IMR-90 (cell line): Measurements from ENCODE around the gene HIF1A. TPM values are rescaled to one million over a fixed set of nuclear protein-coding genes. Genes with fewer than 3 reads are reported as not detected.

Source experiments
- ATAC-seq: fragments of 200-7000 bp; cut with Tn5 transposase; 2 replicates; pipeline ENCODE4 v1.9.1; 2020; ENCODE audit warnings: low read depth, mild to moderate bottlenecking, moderate library complexity
- BruUV-seq: library from RNA; stranded (reverse); fragments of 400-500 nt; replicated peaks from 2 replicates; lab custom pipeline; 2021; lab: Mats Ljungman, UMichigan
- CTCF ChIA-PET: fragments of 300-600 bp; formaldehyde crosslinking; extraction: SDS; loops from one replicate; lab custom pipeline; 2021; ENCODE audit warnings: antibody characterized with exemption; lab: Yijun Ruan, JAX
- POLR2A ChIA-PET: fragments of 300-600 bp; sonication (Branson Sonifier 250); formaldehyde crosslinking; loops from one replicate; lab custom pipeline; 2022; ENCODE audit warnings: antibody characterized with exemption; ENCODE audit not compliant: unreplicated experiment; lab: Charles Lee
- DNase-seq: peaks from one replicate; pipeline ENCODE4 v3.0.0; 2013
- H2AFZ ChIP-seq: replicated peaks from 2 replicates; pipeline ENCODE3; 2013; ENCODE audit warnings: low read length, mild to moderate bottlenecking; ENCODE audit not compliant: poor library complexity
- H2AK5ac ChIP-seq: 2 replicates; pipeline ENCODE4 v1.6.1; 2013; ENCODE audit warnings: low read depth, low read length, inconsistent platforms
- H2AK9ac ChIP-seq: replicated peaks from 2 replicates; pipeline ENCODE3; 2013; ENCODE audit warnings: mild to moderate bottlenecking, low read depth, low read length, moderate library complexity; ENCODE audit not compliant: poor library complexity
- H2BK120ac ChIP-seq: 2 replicates; pipeline ENCODE4 v1.6.1; 2013; ENCODE audit warnings: low read depth, low read length, inconsistent platforms
- H2BK15ac ChIP-seq: 3 replicates; pipeline ENCODE4 v1.6.1; 2013; ENCODE audit warnings: low read depth, low read length, inconsistent platforms
- H2BK20ac ChIP-seq: 2 replicates; pipeline ENCODE4 v1.6.1; 2013; ENCODE audit warnings: low read depth, mild to moderate bottlenecking, inconsistent platforms, low read length, moderate library complexity
- H2BK5ac ChIP-seq: 2 replicates; pipeline ENCODE4 v1.6.1; 2013; ENCODE audit warnings: mild to moderate bottlenecking, low read depth, low read length, inconsistent platforms; ENCODE audit not compliant: poor library complexity, severe bottlenecking
- H3K14ac ChIP-seq: replicated peaks from 2 replicates; pipeline ENCODE4 v1.6.1; 2013; ENCODE audit warnings: low read depth, low read length, inconsistent platforms
- H3K18ac ChIP-seq: 2 replicates; pipeline ENCODE4 v1.6.1; 2013; ENCODE audit warnings: low read depth, low read length, control low read depth
- H3K23ac ChIP-seq: 2 replicates; pipeline ENCODE4 v1.6.1; 2013; ENCODE audit warnings: low read depth, low read length, inconsistent platforms
- H3K27ac ChIP-seq: 2 replicates; pipeline ENCODE4 v1.5.1; 2013; ENCODE audit warnings: mild to moderate bottlenecking, control low read depth, low read length; ENCODE audit not compliant: insufficient read depth
- H3K27me3 ChIP-seq: 2 replicates; pipeline ENCODE4 v1.6.1; 2013; ENCODE audit warnings: low read length; ENCODE audit not compliant: control insufficient read depth, insufficient read depth
- H3K36me3 ChIP-seq: 2 replicates; pipeline ENCODE4 v1.6.1; 2013; ENCODE audit warnings: low read length, mixed read lengths; ENCODE audit not compliant: control insufficient read depth, insufficient read depth
- H3K4ac ChIP-seq: 2 replicates; pipeline ENCODE4 v1.6.1; 2013; ENCODE audit warnings: low read depth, low read length, inconsistent platforms
- H3K4me1 ChIP-seq: 2 replicates; pipeline ENCODE4 v1.6.1; 2013; ENCODE audit warnings: low read length, mixed read lengths; ENCODE audit not compliant: control insufficient read depth, insufficient read depth
- H3K4me2 ChIP-seq: 2 replicates; pipeline ENCODE4 v1.6.1; 2013; ENCODE audit warnings: low read depth, mild to moderate bottlenecking, control low read depth, low read length, moderate library complexity
- H3K4me3 ChIP-seq: 2 replicates; pipeline ENCODE4 v1.5.1; 2013; ENCODE audit warnings: low read depth, mild to moderate bottlenecking, control low read depth, low read length, moderate library complexity; ENCODE audit not compliant: insufficient read depth
- H3K56ac ChIP-seq: 2 replicates; pipeline ENCODE4 v1.6.1; 2013; ENCODE audit warnings: low read length, inconsistent platforms; ENCODE audit not compliant: insufficient read depth; ENCODE audit errors: extremely low read depth
- H3K79me1 ChIP-seq, 2 experiments: 2 replicates each; pipeline ENCODE4 v1.6.1; 2013; ENCODE audit warnings: low read length in 2 of 2, inconsistent platforms in 1 of 2, low read depth in 1 of 2
- H3K9ac ChIP-seq: 2 replicates; pipeline ENCODE4 v1.6.1; 2013; ENCODE audit warnings: low read depth, low read length, control low read depth
- H3K9me1 ChIP-seq: 2 replicates; pipeline ENCODE4 v1.6.1; 2013; ENCODE audit warnings: low read length, inconsistent platforms; ENCODE audit not compliant: insufficient read depth
- H3K9me3 ChIP-seq: 2 replicates; pipeline ENCODE4 v1.6.1; 2013; ENCODE audit warnings: low read length; ENCODE audit not compliant: control insufficient read depth, insufficient read depth
- H4K20me1 ChIP-seq: 2 replicates; pipeline ENCODE4 v1.6.1; 2013; ENCODE audit warnings: low read length, inconsistent platforms; ENCODE audit not compliant: insufficient read depth
- H4K5ac ChIP-seq: 2 replicates; pipeline ENCODE4 v1.6.1; 2013; ENCODE audit warnings: mild to moderate bottlenecking, low read depth, low read length, control low read depth
- H4K8ac ChIP-seq, 2 experiments: 2 replicates each; pipeline ENCODE4 v1.6.1; 2013; ENCODE audit warnings: low read depth in 2 of 2, low read length in 2 of 2, control low read depth in 1 of 2, inconsistent platforms in 1 of 2
- H4K91ac ChIP-seq: 2 replicates; pipeline ENCODE4 v1.6.1; 2013; ENCODE audit warnings: low read depth, low read length, inconsistent platforms; ENCODE audit not compliant: insufficient read depth
- RAD21 ChIP-seq: IDR thresholded peaks from 2 replicates; pipeline ENCODE4 v1.6.1; 2012; ENCODE audit warnings: low read length, improper control_type of control experiment
- WGBS, 2 experiments: methylation state at CpG; one replicate each; pipeline versions ENCODE4 v1.1.5 to v1.1.7; 2013; ENCODE audit warnings: missing lambda C conversion rate in 2 of 2; ENCODE audit not compliant: insufficient read length in 1 of 2; ENCODE audit errors: extremely low coverage in 2 of 2; 5-methylcytosine and 5-hydroxymethylcytosine counted together
- dilution Hi-C: fragments of 300-500 bp; cut with HindIII; formaldehyde crosslinking; loops from one replicate; pipeline ENCODE4 v1.14.3; 2018; ENCODE audit warnings: low sequenced_read_pairs; ENCODE audit not compliant: unreplicated experiment
- in situ Hi-C: fragments of 300-500 bp; cut with MboI; formaldehyde crosslinking; loops from 3 replicates; pipeline ENCODE4 v1.14.3; 2019; ENCODE audit warnings: low sequenced_read_pairs, inconsistent platforms, mixed read lengths
- intact Hi-C: fragments of 100-400 bp; cut with micrococcal nuclease; formaldehyde crosslinking; loops from 2 replicates; pipeline ENCODE4 v1.10.0; 2022
- polyA plus RNA-seq, 3 experiments: library from polyadenylated mRNA; depleted of rRNA; stranded (reverse); fragments of >200 nt; gene quantifications; 2 replicates each; pipeline ENCODE4 v1.2.3, GENCODE V29; 2012; ENCODE audit warnings: low replicate concordance in 1 of 3
- total RNA-seq: library from RNA; depleted of rRNA; stranded (reverse); fragments of >200 nt; gene quantifications from 2 replicates; pipeline ENCODE4 v1.2.3, GENCODE V29; 2012

HIF1A gene
- total and polyA plus RNA-seq, 2 of the 4 experiments (the other 2 are of a cell fraction): 128 to 301 TPM

DNA sequence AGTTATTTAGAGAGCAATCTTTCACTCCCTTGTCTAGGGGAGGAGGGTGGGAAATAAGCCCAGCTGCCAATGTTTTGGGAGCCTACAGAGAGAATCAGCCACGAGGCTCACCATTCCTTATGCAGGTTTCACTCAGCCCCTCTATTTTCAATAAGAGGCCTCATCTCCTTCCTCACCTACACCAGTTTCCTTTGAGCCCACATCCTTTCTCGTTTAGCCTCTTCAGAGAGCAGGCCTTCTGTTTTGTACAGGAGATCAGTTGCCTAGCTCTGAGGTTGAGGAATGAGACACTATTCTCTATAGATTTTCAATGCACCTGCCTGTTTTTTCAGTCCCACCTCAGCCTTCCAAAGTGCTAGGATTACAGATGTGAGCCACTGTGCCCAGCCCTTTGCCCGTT, 84.8 kb downstream of the HIF1A start:
- Histone ChIP-seq H3K9ac (no peak overlapping the region), H4K8ac (no peak overlapping the region), H2BK120ac (no peak overlapping the region), H3K23ac (no peak overlapping the region), H2AK9ac (no peak overlapping the region), H3K36me3 (peaks cover 28% of the 10 kb centered on the region), H3K14ac (no peak overlapping the region), H2BK20ac (no peak overlapping the region), H3K18ac (no peak overlapping the region), H2BK5ac (no peak overlapping the region), H2AK5ac (no peak overlapping the region), H3K9me3 (no peaks in the 10 kb centered on the region), H4K20me1 (no peaks in the 10 kb centered on the region), H3K56ac (no peak overlapping the region), H3K4me2 (no peak overlapping the region), H2BK15ac (no peak overlapping the region), H3K79me1 (peaks cover 0 to 2% of the 10 kb centered on the region in 2 experiments; a peak in 2 of 4 replicates), H3K4ac (no peak overlapping the region), H2AFZ (no peak overlapping the region), H3K27me3 (no peaks in the 10 kb centered on the region), H4K91ac (no peak overlapping the region), H4K5ac (no peak overlapping the region), H3K4me1 (no peaks in the 10 kb centered on the region), H3K9me1 (peaks cover 3% of the 10 kb centered on the region; the same call in 1 of the 2 replicates), H3K27ac (no peak overlapping the region), H3K4me3 (no peak overlapping the region)
- no peak for DNase-seq
- intact Hi-C loops: no loop called here
- WGBS, 2 experiments: no CpG with 5 or more reads among the region's 3 CpGs
- no peak for ATAC-seq
- no TSS peak for BruUV-seq
- in situ Hi-C loops: no loop called here
- ChIA-PET CTCF (no interaction called here), POLR2A (no interaction called here)
- no peak for TF ChIP-seq RAD21
- dilution Hi-C loops: no loop called here
